ENCODE measurements around the gene COMMD8.

- TF ChIP-seq POLR2AphosphoS5 (IDR thresholded peaks at IDR 0.05; ENCODE audit: borderline replicate concordance, low read depth, low read length) (no peak), EZH2 (IDR thresholded peaks at IDR 0.05) (no peak), FOXP2 (optimal IDR thresholded peaks at IDR 0.05; ENCODE audit: control extremely low read depth, extremely low read length, insufficient read depth) (no peak)
Observed at GRCh38 chr4:47434931-47435330, 28.6 kb downstream of the COMMD8 start.

Data from SK-N-MC (cell line).